ENCODE measurements around the gene PVR.
"Not testable (repeated sequence)": the region's sequence is repeated elsewhere in the genome, so short reads cannot be mapped to it uniquely, and the experiment has no call there.

Gene PVR

DNA sequence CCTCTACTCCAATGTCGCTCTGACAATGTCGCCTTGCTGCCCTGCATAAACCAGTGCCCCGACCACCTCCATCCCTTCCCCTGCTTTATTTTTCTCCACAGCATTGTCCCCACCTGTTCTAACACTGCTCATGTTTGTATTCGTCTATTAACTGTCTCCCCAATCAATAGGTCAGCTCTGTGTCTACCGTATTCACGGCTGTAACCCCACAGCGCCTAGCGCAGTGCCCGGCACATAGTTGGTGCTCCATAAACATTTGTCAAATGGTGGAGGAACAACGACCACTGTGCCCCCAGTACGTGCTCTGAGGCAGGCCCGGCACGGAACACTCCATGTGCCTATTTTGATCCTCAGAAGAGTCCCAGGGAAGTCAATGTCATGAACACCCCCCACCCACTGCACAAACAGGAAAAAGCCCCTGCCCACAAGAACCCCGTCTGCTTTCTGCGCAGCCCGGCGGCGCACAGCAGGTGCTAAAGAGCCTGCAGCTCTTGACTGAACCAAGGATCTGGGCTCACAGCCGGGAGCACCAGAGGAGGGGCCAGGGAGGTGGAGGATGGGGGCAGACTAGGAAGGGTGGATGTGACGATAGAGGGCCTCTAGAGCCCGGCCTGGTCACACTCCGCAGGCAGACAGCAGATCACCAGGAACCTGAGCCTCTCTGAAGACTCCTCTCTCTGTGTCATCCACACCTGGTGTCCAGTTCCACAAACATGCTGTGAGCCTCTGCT lies 53.4 kb downstream of the PVR start:
- DNase-seq = no peak

DNA sequence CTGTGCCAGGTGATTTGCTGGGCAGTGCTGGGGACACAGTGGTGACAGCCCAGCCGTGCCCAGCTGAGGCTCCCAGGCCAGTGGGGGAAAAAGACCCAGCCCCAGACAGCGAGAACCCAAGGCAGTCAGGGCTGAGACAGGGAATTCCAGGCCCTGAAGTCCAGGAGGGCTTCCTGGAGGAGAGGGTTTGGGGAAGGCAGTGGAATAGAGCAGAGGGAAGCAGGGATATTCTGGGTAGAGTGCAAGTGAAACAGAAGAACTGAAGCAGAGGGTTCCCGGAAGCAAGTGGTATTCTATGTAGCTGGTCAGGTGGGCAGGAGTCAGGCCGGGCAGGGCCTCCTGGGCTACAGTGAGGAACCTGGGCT lies 53.9 kb downstream of the PVR start:
- DNase-seq = no peak

GRCh38 chr19:44698492-44699201 lies 54.9 kb downstream of the PVR start, which contains the start of gene CEACAM16:
Gene CEACAM16 (plus strand): TSS chr19:44699151. CDS start chr19:44701457, 2,306 bp downstream.
- DNase-seq = no peak

DNA sequence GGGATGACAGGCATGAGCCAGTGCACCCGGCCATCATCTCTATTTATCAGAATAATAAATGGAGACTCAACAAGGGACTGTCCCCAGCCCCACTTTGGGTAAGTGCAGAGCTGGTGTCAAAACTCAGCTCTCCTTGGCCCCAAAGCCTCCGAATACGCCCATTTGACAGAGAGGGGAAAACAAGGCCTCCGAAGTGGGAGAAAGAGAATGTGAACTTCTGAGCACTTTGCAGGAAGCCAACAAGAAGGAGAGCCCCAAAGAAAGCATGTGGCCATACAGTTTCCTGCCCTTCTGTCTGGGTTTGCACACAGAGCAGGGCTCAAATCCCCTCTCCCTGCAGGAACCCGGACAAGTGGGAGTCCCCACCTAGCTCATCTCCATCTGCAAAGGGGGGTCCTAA lies 56.8 kb downstream of the PVR start:
- no peak for DNase-seq

GRCh38 chr19:44701228-44701627 lies 57.5 kb downstream of the PVR start:
- DNase-seq = no peak

DNA sequence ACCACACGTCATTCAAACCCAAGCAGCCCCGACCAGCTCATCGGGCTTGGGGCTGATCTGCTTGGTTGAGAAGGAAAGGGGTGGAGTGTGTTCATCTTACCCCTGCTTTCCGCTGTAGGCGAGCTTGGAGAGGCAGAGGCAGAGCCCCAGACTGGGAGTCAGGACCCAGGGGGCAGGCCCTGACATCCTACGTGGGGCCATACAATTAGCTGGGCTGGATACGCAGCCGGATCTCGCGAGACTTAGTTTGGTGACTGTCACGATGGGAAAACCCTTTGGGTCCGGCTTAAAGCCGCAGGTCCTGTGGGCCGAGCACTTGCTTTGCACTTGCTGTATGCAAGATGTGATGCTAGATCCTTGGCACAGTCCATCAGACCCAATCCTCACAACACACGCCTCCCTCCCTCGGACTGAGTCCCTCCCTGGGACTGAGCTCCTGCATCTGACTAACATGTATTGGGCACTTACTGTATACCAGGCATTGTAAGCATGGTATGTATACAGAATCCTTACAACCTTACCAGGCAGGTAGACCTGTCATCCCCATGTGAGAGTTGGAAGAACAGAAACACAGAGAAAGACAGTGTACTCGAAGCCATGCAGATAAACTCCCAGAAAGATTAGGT lies 59.0 kb downstream of the PVR start:
- no peak for DNase-seq

DNA sequence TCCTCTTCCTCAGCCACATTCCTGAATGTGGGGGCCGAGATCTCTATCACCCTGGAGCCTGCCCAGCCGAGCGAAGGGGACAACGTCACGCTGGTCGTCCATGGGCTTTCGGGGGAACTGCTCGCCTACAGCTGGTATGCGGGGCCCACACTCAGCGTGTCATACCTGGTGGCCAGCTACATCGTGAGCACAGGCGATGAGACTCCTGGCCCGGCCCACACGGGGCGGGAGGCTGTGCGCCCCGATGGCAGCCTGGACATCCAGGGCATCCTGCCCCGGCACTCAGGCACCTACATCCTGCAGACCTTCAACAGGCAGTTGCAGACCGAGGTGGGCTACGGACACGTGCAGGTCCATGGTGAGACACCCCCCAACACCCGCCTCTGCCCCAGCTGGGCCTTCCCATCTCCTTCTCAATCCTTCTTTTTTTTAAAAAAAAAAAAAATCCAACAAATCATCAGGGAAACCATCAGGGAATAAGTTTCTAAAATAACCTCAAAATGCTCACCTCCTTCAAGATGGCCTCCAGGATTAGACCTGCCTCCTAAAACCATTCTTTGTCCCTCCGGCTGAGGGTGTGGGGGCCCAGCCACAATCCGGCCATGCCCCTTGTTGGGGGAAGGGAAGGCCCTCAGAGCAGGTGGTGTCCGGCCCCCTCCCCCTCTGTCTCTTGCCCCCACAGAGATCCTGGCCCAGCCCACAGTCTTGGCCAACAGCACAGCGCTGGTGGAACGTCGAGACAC lies 59.8 kb downstream of the PVR start:
- DNase-seq = no peak

GRCh38 chr19:44704982-44705381 lies 61.3 kb downstream of the PVR start:
- DNase-seq = no peak

DNA sequence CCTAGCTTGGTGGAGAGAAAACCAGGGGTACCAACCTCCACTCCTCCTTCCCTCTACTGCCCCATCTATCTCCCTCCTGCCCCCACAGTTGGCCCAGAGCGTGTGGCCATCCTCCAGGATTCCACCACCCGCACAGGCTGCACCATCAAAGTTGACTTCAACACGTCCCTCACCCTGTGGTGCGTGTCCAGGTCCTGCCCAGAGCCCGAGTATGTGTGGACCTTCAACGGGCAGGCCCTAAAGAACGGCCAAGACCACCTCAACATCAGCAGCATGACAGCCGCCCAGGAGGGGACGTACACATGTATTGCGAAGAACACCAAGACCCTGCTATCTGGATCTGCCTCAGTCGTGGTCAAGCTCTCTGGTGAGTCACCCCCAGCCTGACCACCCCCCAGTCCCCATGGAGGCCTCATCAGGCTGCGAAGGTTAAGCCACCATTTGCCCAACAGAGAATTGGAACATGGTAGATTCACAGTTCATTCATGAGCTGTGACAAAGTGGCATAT lies 61.8 kb downstream of the PVR start:
- DNase-seq = no peak

GRCh38 chr19:44706506-44707236 lies 63.0 kb downstream of the PVR start:
- DNase-seq = no peak

- no peak for DNase-seq
These were observed 64.1 kb downstream of the PVR start for GRCh38 chr19:44707794-44708193.

DNA sequence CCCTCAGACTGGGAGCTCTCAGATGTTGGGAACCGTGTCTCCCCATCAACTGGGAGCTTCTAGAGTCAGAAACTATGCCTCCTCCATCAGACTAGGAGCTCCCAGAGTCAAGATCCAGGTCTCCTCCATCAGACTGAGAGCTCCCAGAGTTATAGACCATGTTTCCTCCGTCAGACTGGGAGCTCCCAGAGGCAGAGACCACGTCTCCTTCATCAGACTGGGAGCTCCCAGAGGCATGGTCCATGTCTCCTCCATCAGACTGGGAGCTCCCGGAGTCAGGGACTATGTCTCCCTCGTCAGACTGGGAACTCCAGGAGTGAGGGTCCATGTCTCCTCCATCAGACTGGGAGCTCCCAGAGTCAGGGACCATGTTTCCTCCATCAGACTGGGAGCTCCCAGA lies 65.2 kb downstream of the PVR start:
- DNase-seq = no peak

- not testable (repeated sequence) for DNase-seq
These were observed 65.9 kb downstream of the PVR start for GRCh38 chr19:44709434-44710266.

GRCh38 chr19:44710483-44710882 lies 66.8 kb downstream of the PVR start:
- DNase-seq = no peak

GRCh38 chr19:44712864-44713515 lies 69.3 kb downstream of the PVR start:
- no peak for DNase-seq
